Measurements from ENCODE around the gene PSMA6.
"Not testable (repeated sequence)": the region's sequence is repeated elsewhere in the genome, so short reads cannot be mapped to it uniquely, and the experiment has no call there.

Gene PSMA6

DNA sequence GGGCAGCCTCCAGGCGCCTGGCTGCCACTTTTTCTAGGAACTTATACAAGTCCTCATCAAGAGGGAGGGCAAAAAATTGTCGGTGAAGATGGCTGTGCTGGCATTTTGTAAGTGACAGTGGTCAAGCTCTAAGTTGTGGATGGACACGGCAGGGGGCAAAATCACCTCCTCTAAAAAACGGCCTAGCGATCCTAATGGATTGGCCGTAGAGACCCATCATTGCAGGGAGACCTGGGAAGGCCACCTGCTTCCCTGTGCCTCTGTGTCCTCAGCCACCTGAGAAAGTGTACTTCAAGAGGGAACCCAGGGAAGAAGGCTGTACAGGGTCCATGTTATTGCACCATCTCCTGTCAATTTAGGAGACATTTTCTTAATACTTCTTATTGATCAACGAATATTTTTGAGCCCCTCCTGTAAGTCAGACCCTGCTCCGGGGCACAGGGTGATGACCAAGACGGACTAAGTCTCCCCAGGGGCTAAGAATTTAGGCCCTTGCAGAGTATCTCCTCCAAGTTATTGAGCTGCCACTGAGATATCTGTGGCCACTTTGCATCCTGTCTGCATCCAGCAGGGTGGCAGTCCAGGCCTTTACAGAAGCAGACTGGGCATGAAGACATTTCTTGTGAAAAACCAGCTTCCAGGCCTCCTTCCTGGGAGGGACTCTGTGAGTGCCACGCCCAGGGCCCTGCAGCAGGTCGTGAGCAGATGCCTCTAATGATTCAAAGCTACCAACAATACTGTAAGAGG is 40.5 kb downstream of the PSMA6 start:
- H3K4me3 Mint-ChIP-seq: peak overlapping the region; percentile 53
- no peaks in the 10 kb centered on the region for H3K27me3 Mint-ChIP-seq
- peak overlapping the region; percentile 90 for H3K27ac Mint-ChIP-seq
- H3K36me3 Mint-ChIP-seq: no peaks in the 10 kb centered on the region
- peaks cover 26% of the 10 kb centered on the region for H3K4me1 Mint-ChIP-seq
- no peaks in the 10 kb centered on the region for H3K9me3 Mint-ChIP-seq

DNA sequence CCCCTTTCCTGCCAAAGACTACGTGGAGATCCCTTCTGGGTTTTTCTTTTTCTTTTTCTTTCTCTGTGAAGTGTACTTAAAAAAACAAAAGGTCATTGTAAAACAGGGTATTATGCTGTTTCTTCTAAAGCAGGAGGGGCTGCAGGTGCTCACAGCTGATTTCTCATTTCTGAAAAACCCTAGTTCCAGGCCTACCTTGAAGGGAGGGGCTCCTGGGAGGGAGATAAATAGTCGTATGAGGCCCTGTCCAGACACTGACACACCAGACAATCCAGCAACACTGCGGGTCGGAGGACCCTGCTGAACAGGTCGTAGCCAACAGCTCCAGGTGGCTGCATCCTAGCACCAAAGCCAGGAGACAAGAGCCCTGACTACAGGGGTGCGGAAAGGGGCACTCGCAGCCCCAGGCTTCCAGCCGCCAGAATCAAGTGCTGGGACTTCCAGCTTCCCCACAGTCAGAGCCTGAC is 41.1 kb downstream of the PSMA6 start:
- peak overlapping the region; percentile 90 for H3K27ac Mint-ChIP-seq
- H3K36me3 Mint-ChIP-seq: no peaks in the 10 kb centered on the region
- H3K27me3 Mint-ChIP-seq: no peaks in the 10 kb centered on the region
- H3K4me1 Mint-ChIP-seq: peaks cover 26% of the 10 kb centered on the region
- H3K4me3 Mint-ChIP-seq: peak overlapping the region; percentile 55
- H3K9me3 Mint-ChIP-seq: no peaks in the 10 kb centered on the region

DNA sequence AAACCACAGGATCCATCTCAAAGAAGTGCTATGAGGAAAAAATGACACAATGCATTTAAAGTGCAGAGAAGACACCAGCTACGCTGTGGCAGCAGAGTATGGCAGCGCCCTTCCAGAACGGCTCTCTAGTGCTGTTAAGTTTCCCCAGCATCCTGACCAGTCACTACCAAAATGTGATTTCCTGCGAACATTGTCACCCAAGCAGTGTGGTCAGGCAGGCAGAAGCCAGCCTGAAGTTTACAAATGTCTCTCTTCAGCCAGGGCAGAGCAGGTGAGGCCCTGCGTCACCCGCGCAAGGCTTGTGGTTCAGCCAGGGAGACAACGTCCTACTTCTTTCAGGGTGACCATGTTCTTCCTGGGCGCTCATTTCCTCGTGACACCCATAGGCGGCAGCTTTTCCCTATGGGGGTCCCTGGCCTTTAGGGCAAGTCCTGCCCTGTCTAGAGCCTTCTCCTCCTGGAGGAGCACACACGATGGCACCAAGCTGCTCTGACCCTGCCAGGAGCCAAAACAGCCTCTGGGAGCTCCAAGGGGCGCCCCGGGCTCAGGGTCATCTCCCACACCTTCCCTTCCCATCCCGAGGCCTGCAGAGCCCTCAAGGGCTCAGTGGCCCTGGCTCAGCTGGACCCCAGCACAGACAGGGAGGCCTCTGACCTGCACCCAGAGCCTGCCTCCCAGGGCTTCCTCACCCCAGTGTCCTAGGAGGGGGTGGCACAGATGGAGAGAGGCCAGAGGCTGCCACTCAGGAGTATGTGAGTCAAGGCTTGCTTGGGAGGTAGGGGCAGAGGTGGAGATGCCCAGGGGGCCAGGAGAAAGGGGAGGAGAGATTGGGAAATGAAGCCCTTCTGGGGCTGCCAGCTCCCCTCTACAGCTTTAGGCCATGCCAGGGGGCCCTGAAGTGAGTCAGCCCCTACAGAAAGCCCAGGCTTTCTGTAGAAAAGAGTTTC is 41.9 kb downstream of the PSMA6 start:
- no peaks in the 10 kb centered on the region for H3K36me3 Mint-ChIP-seq
- peak overlapping the region; percentile 55 for H3K4me3 Mint-ChIP-seq
- no peaks in the 10 kb centered on the region for H3K27me3 Mint-ChIP-seq
- H3K27ac Mint-ChIP-seq: peak overlapping the region; percentile 90
- no peaks in the 10 kb centered on the region for H3K9me3 Mint-ChIP-seq
- H3K4me1 Mint-ChIP-seq: peaks cover 26% of the 10 kb centered on the region

DNA sequence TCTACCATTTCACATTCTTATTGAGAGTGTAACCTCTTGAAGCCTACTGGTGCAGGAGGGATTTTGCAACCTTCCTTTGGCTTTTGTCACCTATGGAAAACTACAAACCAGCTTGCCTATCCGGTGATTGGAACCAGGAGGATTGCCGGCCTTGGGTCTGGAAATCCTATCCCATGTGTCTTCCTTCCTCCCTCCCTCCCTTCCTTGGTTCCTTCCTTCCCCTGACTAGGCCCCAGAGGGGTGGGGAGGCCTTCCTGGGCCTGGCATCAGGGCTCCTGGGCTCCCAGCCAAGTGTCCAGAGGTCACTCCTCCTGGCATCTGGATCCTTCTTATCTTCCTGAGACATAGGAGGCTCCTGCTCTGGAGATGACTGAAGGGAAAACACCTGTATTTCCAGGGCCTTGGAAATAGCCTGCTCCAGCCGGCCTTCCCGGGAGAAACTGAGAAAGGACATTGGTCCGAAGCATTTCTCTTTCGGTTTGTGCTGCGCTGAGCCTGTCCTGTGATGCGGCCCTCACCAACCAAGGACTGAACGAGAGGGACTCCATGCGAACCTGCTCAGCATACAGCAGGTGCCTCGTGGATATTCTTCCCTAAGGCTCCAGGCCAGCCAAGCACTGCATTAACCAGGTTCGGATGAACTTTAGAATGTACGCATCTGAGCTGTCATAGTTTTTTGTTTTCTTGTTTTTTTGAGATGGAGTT is 43.4 kb downstream of the PSMA6 start:
- H3K27ac Mint-ChIP-seq: no peak overlapping the region
- H3K4me1 Mint-ChIP-seq: peaks cover 26% of the 10 kb centered on the region

DNA sequence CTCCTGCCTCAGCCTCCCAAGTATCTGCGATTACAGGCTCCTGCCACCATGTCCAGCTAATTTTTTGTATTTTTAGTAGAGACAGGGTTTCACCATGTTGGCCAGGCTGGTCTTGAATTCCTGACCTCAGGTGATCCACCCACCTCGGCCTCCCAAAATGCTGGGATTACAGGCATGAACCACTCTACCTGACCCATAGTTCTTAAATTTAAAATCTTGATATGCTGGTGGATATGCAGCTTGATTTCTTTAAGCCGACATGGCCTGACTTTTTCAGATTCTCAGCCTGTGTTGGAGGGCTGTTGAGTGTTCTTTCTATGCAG is 44.0 kb downstream of the PSMA6 start:
- not testable (repeated sequence) for H3K4me3 Mint-ChIP-seq, H3K27ac Mint-ChIP-seq, H3K9me3 Mint-ChIP-seq, H3K27me3 Mint-ChIP-seq, H3K36me3 Mint-ChIP-seq
- peaks cover 26% of the 10 kb centered on the region for H3K4me1 Mint-ChIP-seq

More for the DNA sequence above, 43.4 kb downstream of the PSMA6 start:
- H3K4me3 Mint-ChIP-seq: no peak overlapping the region
- H3K27me3 Mint-ChIP-seq: no peaks in the 10 kb centered on the region
- H3K36me3 Mint-ChIP-seq: no peaks in the 10 kb centered on the region
- no peaks in the 10 kb centered on the region for H3K9me3 Mint-ChIP-seq

DNA sequence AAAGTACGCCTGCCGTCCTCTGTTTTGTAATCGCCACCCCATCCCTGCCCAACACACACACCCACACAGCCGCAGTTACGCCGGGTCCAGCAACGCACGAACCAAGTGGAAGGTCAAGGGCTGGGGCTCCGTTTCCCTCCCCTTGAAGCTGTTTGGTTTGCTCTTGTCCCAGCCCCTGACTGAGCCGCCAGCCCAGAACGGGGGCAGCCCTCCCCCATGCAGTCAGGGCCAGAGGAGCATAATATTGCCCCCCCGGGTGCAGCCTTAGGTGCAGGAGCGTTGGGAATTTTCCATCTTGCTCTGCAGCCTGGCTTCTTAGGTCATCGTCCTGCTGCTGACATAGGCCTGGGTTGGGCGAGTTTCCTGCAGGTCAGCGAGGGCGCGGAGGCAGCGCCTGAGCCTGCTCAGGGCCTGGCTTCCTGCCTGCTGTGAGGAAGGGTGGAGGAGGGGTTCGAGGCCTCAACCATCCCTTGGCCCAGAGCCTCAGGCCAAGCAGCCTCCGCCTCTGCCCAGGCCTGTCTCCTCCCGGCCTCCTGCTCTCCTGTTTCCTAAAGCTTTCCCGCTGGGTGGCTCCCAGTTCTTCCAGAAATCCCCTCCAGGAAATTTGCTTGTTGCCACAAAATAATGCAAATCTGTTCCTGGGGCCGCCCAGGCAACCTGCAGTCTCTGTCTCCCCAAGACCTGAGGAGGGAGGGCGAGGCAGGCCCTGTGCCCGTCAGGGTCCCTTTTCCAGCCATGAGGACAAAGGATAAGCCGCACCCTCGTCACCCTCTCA is 44.5 kb downstream of the PSMA6 start:
- H3K36me3 Mint-ChIP-seq: no peaks in the 10 kb centered on the region
- H3K4me1 Mint-ChIP-seq: peaks cover 26% of the 10 kb centered on the region
- H3K4me3 Mint-ChIP-seq: no peak overlapping the region
- no peaks in the 10 kb centered on the region for H3K27me3 Mint-ChIP-seq
- peak overlapping the region; percentile 23 for H3K27ac Mint-ChIP-seq
- H3K9me3 Mint-ChIP-seq: no peaks in the 10 kb centered on the region

DNA sequence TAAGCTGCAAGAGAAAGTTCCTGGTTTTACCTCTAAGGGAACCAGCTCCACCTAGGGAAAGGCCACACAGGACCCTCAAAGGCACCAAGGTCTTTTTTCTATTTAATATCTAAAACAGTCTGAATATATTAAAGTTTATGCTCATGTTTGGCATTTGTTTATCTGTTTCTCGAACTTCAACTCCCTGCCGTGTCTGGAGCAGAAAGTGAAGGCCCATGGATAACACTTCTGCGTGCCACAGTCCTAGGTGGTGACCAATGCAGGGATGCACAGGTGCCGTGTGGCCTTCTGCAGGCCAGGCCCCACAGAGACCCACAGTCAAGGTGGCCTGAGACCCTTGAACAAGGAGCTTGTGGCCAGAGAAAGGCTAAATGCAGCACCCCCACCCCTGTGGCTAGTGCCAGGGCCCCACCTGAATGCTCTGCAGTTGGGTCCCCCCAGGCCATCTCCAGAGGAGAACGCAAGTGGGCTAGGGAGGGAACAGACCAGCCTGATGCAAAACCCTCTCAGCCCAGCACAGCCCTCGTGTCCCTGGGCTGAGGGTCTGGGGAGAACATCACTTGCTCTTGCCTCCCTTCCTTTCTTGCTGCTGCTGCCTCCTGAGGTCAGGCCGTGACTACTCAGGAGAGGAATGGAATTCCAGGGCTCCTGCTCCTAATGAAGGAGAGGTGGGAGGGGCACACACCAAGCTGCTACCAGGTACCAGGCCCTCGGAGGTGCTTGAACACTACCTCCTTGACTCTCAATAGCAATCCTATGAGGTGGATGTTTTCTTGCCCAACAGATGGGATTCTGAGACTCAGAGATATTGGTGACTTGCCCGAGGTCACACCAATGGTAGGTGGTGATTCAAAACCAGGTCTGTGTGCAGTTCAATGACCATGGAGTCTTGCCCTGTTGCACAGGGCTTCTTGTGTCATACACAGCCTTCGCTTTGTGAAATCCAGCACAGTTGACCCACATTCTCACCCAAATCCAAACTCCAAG is 45.4 kb downstream of the PSMA6 start:
- Mint-ChIP-seq H3K27ac (peak overlapping the region; percentile 23), H3K4me1 (peaks cover 20% of the 10 kb centered on the region), H3K9me3 (no peaks in the 10 kb centered on the region), H3K27me3 (no peaks in the 10 kb centered on the region), H3K4me3 (no peak overlapping the region), H3K36me3 (no peaks in the 10 kb centered on the region)

DNA sequence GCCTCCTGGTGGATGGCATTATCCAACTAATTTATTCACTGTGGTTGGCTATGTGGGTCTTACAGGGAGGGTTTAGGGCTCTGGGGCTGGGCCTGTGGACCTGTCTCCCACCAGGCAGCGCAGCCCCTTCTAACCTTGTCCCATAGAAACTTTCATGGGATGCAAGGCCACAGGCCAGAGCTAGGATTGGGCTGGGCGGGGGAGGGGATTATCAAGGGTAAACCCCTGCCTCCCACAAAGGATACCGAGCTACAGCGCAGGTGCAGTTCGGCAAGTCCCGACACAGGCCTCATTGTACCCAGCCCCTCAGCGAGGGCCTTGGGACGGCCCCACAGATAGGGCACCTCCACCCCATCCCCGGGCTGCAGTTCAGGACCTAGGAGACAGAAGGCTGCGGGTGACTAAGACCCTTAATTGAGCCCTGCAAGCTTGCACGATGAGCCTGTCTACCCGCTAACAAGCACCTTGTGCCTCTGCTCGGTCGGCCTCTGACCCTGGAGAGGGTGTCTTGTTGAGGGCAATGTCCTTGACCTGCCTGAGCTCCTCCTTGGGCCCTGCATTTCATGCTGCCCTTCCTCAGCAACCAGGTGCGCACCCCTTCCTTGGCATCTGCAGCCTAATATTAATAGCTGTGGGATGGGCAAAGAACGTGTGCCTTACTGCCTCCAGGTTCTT is 46.7 kb downstream of the PSMA6 start:
- Mint-ChIP-seq H3K27me3 (no peaks in the 10 kb centered on the region), H3K27ac (no peak overlapping the region), H3K9me3 (no peaks in the 10 kb centered on the region), H3K4me3 (no peak overlapping the region), H3K4me1 (peaks cover 7% of the 10 kb centered on the region), H3K36me3 (no peaks in the 10 kb centered on the region)

DNA sequence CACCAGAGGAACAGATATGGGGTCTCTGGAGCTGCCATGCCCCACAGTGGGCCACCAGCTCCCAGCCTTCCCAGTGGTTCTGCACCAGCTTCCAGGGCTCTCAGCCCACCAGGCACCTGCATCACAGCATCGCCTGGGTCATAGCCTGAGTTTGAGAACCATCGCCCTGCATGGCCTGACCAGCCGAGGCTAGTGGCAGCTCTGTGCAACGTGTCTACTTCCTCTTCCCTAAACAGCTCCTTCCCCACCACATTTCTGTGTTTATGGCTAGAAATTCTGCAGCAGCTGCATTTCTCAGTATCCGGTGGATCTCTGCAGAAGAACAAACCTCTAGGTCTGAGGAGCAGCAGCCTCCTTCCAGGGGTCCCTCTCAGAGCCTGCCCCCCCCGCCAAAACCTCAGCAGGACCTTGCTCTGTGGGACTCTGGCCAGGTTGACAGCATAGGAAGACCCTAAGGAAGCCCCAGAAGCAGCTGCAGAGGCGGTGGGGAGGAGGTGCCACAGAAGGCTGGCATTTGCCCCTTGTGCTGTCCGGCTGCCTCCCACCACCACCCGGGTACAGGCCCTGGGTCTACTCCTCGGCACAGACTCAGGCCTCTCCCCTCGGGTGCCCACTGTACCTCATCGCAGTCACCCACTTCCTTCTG is 47.7 kb downstream of the PSMA6 start:
- H3K4me1 Mint-ChIP-seq: no peaks in the 10 kb centered on the region
- no peak overlapping the region for H3K27ac Mint-ChIP-seq
- no peak overlapping the region for H3K4me3 Mint-ChIP-seq
- no peaks in the 10 kb centered on the region for H3K9me3 Mint-ChIP-seq
- H3K27me3 Mint-ChIP-seq: no peaks in the 10 kb centered on the region
- no peaks in the 10 kb centered on the region for H3K36me3 Mint-ChIP-seq

DNA sequence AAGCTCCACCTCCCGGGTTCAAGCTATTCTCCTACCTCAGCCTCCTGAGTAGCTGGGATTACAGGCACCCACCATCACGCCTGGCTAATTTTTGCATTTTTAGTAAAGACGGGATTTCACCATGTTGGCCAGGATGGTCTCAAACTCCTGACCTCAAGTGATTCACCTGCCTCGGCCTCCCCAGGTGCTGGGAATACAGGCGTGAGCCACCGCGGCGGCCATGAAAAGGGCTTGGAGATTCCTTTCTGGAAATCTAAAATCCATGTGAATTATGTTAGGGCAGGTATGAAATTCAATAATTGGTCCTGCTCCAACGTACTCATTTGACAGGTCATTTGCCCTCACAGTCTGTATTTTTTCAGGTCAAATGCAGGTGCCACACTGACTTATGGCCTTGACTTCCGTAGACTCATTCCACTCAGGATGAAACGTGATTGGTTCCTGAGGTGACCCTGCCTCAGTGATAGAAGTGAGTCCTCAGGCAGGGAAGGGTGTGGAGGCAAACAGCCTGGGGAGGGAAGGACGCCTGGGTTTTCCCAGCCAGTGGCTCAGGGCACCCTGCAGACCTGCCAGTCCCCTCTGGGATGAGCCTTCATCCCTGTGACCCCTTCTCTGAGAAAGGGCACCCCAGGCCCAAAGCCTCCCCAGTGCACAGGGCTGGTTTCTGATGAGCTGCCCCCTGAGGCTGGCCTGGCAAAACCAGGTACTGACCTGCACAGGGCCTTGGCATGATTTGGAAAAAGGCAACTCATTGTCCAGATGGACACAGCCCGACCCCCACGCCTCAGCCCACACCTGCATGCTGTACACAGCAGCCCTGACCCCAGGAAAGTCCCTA is 48.7 kb downstream of the PSMA6 start:
- Mint-ChIP-seq H3K4me1 (no peaks in the 10 kb centered on the region), H3K4me3 (no peak overlapping the region), H3K27me3 (no peaks in the 10 kb centered on the region), H3K27ac (no peak overlapping the region), H3K36me3 (no peaks in the 10 kb centered on the region), H3K9me3 (no peaks in the 10 kb centered on the region)

DNA sequence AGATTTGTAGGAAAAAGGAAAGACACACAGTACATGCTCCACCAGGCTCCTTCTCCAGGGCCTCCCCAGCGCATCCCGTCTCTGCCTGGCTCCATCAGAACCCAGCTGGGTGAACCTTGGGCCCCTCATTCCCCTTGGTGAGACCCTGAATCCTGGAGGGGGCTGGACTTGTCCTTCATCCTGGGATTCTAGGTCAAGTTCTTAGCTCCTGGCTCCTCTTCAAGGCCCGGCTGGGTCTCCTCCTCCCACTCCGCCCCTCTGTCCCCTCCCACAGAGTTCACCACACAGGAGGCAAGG is 49.2 kb downstream of the PSMA6 start:
- H3K4me1 Mint-ChIP-seq: no peaks in the 10 kb centered on the region
- no peak overlapping the region for H3K4me3 Mint-ChIP-seq
- no peaks in the 10 kb centered on the region for H3K9me3 Mint-ChIP-seq
- no peak overlapping the region for H3K27ac Mint-ChIP-seq
- H3K36me3 Mint-ChIP-seq: no peaks in the 10 kb centered on the region
- no peaks in the 10 kb centered on the region for H3K27me3 Mint-ChIP-seq

DNA sequence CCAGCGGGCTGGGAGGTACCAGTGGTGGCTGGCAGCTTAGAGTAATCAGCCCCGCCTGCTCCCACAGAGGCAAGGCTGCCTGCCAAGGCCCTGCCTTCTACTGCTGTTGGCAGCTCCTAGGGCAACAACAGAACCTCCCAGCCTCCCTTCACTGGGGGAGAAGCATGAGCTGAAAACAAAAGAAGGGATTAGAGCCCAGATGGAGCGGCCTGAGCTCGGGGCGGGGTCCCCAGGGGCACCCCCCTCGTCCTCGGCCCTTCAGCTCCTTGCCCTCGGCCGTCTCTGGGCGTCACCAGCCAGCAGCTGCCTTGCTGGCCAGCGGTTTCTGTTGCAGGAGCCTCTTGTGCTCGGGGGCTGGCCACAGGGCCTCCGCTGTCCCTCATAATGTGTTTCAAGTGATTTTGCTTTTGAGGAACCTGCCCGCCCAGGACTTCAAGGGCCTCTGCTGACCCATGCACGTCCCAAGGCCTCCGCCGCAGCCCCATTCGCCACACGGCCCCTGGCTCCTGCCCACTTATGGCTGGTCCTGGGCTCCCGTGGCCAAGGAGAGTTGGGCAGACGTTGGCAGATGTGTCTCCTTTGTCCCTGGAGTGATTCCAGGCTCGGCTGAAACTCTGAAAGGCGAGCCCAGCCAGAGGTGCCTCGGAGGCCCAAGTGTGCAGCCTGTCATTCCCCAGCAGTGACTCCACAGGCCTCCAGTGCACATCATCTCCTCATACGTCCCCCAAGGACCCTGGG is 49.7 kb downstream of the PSMA6 start:
- Mint-ChIP-seq H3K27ac (no peak overlapping the region), H3K27me3 (no peaks in the 10 kb centered on the region), H3K4me1 (no peaks in the 10 kb centered on the region), H3K9me3 (no peaks in the 10 kb centered on the region), H3K36me3 (no peaks in the 10 kb centered on the region), H3K4me3 (no peak overlapping the region)
